A673 (cell line): Measurements from ENCODE around the gene AURKA.

Experiments used
- CTCF ChIP-seq: fragments of 300-800, 200-600 bp; sonication (generic); conservative IDR thresholded peaks from 2 replicates; pipeline ENCODE4 v1.5.1; 2017; ENCODE audit warnings: low read depth, mild to moderate bottlenecking, antibody characterized with exemption, low read length, moderate library complexity, mixed read lengths
- EZH2 ChIP-seq: fragments of 200-600 bp; sonication (generic); IDR thresholded peaks from 2 replicates; pipeline ENCODE4 v1.6.1; 2017; ENCODE audit warnings: borderline replicate concordance, low read depth, mild to moderate bottlenecking, mixed read lengths, antibody characterized with exemption, low read length; ENCODE audit not compliant: poor library complexity, severe bottlenecking

- TF ChIP-seq EZH2 = no peak
- TF ChIP-seq CTCF = no peak
Measured at GRCh38 chr20:56428410-56428809, 36.4 kb upstream of the AURKA start.
